Activated CD4-positive, alpha-beta T cell treated with anti-CD3 and anti-CD28 coated beads, Interleukin-2, Interleukin-6, amounts not matched to agents 100 ng/mL and 50 ng/mL, durations not matched to agents 16 hours and 8 hours (primary cell): ENCODE data around the gene ZSCAN5A.
"Not testable (repeated sequence)": the region's sequence is repeated elsewhere in the genome, so short reads cannot be mapped to it uniquely, and the experiment has no call there.

Source experiments
- DNase-seq: peaks from one replicate; pipeline ENCODE4 v3.0.0-alpha.2; 2020

ZSCAN5A gene

DNA sequence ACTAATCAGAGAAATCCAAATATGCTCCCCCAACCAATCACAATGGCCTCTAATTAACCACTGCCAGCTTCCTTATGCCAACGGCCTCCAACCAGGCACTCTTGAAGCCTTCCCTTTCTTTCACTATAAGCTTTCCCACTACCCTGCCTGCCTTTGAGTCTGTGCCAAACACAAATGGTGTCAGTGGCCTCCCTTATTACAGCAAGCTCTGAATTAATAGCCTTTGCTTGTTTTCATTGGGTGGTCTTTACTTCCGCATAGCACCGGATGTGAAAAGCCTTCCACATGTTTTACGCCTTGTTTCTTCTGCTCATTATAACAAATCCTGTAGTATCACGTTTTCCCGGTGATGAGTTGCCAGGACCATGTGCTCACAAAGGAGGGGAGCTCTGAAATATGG, 43.5 kb downstream of the ZSCAN5A start:
- DNase-seq = no peak

DNA sequence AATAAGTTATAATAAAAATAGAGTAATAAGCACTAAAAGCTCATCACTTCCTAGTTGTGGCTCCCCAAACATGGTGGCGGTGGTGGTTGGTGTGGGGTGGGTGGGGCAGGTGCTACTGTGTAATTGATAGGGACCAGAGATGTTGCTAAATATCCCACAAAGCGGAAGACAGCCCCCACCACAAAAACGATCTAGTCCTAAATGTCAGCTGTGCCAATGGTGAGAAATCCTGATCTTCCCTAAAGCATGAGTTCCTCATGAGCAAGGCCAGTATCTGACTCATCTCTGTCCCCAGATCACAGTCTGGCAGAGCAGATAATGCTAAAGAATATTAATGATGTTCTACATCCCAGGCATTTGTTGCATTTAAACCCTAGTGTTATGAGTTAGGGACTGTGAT, 44.0 kb downstream of the ZSCAN5A start:
- no peak for DNase-seq

DNA sequence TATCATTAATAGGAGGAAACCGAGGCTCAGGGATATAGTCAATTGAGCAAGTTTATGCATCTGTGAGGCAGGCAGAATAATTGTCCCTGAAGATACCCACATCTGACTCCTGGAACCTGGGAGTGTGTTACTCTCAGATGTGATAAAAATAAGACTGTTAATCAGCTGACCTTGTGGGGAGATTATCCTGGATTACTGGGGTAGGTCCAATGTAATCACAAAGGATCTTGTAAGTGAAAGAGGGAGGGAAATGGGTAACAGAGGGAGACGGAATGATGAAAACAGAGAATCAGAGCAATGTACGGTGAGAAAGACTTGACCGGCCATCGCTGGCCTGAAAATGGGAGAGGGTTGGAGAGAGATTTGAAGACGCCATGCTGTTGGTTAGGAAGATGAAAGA, 45.3 kb downstream of the ZSCAN5A start:
- DNase-seq = no peak

DNA sequence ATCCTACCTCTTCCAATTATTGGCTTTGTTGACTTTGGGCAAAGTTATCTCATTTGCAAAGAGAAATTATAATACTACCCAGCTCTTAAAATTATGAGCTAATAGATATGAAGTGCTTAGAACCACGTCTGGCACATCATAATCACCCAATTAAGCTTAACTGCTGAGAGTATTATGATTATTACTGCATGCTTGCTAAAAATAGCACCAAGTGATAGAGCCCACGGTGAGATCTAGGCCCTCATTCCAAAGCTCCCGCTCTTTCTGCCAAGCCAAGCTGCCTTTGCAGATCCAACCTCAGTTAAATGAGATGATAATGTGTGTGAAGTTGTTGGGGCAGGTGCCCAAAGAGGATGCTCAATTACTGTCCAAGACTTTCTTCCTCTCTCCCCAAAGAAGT, 48.6 kb downstream of the ZSCAN5A start:
- no peak for DNase-seq

- no peak for DNase-seq
Measured at GRCh38 chr19:56263319-56263718, 51.3 kb downstream of the ZSCAN5A start.

DNA sequence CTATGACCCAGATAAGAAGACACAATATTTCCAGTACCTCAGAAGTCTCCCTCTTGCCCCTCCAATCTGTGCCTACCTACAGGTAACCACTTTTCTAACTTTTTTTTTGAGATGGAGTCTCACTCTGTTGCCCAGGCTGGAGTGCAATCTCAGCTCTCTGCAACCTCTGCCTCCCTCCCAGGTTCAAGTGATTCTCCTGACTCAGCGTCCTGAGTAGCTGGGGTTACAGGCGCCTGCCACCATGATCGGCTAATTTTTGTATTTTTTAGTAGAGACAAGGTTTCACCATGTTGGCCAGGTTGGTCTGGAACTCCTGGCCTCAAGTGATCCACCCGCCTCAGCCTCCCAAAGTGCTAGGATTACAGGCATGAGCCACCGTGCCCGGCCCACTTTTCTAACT, 52.7 kb downstream of the ZSCAN5A start:
- DNase-seq = not testable (repeated sequence)

DNA sequence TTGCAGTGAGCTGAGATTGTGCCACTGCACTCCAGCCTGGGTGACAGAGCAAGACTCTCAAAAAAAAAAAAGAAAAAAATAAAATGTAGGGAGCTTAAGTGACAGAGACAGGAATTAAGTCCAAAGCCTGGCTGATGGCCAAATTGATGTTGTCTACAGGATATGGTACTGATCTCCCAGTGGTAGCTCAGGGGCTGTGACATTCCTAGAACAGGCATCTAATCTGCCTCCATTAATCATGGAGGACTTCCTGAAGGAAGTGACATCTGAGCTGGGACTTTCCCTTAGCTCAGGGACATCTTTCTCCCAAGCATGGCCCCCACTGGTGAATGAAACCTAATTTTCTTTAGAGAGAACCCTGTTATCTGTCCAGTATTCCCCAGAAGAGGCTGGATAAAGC, 53.5 kb downstream of the ZSCAN5A start:
- DNase-seq = no peak

- DNase-seq = no peak
Measured at GRCh38 chr19:56258272-56258671, 56.4 kb downstream of the ZSCAN5A start.

DNA sequence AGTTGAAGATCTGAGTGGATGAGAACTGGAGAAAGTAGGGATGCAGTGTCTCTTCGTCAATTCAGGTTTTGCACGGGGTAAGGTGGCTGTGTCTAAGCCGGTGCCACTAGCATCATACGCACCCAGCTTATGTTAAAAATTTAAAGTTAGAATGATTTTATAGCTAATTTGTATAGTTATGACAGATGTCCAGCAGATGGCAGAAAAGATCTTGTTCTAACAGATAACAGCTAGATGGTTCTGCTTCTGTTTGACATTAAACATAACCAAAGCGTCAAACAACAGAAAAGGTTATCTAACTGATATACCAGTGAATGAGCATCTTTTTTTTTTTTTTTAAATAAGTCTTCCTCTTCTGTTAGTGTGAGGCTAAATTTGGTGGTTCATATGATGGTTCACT, 60.9 kb downstream of the ZSCAN5A start:
- peak; percentile 43 for DNase-seq

GRCh38 chr19:56252699-56253422, 61.8 kb downstream of the ZSCAN5A start:
- DNase-seq = peak; percentile 83

DNA sequence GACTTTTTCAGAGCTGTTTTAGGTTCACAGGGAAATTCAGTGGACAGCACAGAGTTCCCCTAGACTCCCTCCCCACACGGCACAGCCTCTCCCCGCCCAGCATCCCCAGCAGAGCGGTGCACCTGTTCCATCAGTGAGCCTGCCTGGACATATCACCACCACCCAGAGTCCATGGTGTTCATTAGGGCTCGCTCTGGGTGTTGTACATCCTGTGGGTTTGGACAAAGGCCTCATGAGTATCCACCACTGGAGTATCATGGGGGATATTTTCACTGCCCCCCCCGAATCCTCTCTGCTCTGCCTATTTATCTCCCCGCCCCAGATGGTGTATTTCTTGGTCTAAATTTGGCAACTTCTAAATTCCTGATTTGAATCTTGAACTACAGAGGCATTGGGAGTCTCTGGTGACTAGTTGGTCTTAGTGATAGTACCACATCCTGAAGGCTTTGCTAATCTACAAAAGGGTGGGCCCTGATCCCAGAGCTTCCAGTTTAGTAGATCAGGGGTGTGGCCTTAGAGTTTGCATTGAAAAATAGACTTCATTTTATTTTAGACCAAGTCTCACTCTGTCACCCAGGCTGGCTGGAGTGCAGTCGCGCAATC, 65.8 kb downstream of the ZSCAN5A start:
- not testable (repeated sequence) for DNase-seq

DNA sequence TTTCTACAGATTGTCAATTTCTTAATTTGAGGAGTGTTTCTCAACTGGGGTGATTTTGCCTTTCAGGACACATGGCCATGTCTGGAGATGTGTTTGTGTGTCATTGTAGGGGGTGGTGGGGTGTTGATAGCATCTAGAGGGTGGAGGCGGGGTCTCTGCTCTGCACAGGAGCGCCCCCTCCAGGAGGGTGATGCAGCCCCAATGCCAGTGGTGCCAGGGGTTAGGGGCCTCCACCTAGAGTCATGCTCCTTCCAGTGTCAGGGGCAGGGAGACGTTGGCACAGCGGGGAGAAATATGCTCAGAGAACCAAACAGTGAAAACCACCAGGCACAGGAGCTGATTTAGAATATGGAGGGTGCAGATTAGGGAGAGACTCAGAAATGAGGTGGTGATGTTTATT, 68.9 kb downstream of the ZSCAN5A start:
- DNase-seq = not testable (repeated sequence)

- DNase-seq = no peak
Measured at GRCh38 chr19:56245121-56245740, 69.4 kb downstream of the ZSCAN5A start.

DNA sequence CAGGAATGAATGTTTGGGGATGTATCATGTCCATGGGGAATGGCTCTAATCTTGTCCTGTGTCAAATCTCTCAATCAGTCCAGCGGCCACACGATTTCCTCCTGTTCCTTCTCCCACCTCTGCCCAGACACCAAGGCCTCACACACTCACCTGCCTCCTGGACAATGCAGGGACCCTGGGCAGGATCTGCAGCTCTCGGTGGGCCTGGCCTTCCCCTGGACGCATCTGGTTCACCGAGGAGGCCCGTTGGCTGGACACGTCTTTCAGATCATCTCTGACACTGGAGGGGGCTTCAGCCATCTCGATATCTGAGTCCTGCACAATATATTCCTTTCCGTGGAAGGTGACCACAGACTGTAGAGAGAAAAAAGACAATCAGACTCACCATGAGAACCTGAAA, 91.2 kb downstream of the ZSCAN5A start:
- DNase-seq = no peak

- DNase-seq = no peak
Measured at GRCh38 chr19:56222901-56223300, 91.7 kb downstream of the ZSCAN5A start.

DNA sequence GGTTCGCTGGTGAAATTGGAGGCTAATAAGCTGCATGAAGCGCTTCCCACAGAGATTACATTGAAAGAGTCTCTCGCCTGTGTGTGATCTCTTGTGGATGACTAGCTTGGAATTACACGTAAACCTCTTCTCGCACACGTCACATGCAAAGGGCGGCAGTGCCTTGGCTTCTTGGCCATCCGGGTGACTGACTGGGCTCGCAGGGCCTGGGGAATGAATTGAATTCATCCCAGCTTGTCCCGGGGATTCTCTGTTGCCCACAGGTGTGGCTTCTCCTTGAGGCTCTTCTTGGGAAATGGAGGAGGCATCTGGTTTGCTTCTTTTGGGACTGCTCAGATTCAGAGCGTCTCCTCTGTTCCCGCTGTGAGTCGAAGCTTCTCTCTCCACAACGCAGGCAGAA, 92.8 kb downstream of the ZSCAN5A start:
- DNase-seq = no peak

DNA sequence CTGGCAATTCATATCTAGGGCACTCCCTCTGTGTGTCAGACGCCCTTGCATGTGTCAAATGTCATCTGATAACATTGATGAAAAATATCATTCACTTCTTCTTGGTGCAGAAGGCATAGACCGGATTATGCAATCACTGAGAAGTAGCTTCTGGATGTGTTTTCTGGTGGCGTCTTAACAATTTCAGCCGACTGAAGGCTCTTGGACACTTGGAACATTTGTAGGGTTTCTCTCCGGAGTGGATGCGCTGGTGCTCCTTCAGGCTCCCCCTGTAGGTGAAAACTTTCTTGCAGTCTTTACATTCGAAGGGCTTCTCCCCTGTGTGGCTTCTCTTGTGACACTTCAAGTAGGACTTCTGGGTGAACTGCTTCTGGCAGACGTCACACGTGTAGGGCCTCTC, 93.2 kb downstream of the ZSCAN5A start:
- DNase-seq = not testable (repeated sequence)

GRCh38 chr19:56218961-56219360, 95.7 kb downstream of the ZSCAN5A start:
- no peak for DNase-seq

- no peak for DNase-seq
Measured at GRCh38 chr19:56217039-56217949, 97.3 kb downstream of the ZSCAN5A start.

- no peak for DNase-seq
Measured at GRCh38 chr19:56211718-56212117, 102.9 kb downstream of the ZSCAN5A start.

DNA sequence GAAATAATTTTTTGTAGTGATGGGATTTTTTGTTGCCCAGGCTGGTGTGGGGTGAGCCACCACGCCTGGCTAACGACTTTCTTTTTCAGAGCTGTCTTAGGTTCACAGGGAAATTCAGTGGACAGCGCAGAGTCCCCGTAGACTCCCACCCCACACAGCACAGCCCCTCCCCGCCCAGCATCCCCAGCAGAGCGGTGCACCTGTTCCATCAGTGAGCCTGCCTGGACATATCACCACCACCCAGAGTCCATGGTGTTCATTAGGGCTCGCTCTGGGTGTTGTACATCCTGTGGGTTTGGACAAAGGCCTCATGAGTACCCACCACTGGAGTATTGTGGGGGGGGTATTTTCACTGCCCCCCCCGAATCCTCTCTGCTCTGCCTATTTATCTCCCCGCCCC, 104.6 kb downstream of the ZSCAN5A start:
- DNase-seq = not testable (repeated sequence)

- no peak for DNase-seq
Measured at GRCh38 chr19:56209091-56209490, 105.5 kb downstream of the ZSCAN5A start.

- not testable (repeated sequence) for DNase-seq
Measured at GRCh38 chr19:56207581-56207980, 107.1 kb downstream of the ZSCAN5A start.
